H1 (cell line): ENCODE measurements around the gene WDR75. TPM values are rescaled to one million over a fixed set of nuclear protein-coding genes. Genes with fewer than 3 reads are reported as not detected.

Source experiments
- CTCF ChIA-PET: fragments of 300-600 bp; sonication (Branson Sonifier 250); formaldehyde crosslinking; loops from one replicate; lab custom pipeline; 2021; ENCODE audit not compliant: partially characterized antibody; lab: Charles Lee
- POLR2A ChIA-PET: fragments of 300-600 bp; sonication (Branson Sonifier 250); formaldehyde crosslinking; loops from one replicate; lab custom pipeline; 2021; ENCODE audit warnings: inconsistent platforms; ENCODE audit not compliant: partially characterized antibody; lab: Charles Lee
- DNase-seq, 2 experiments: peaks; one replicate each; pipeline versions ENCODE4 v3.0.0 to v3.0.0-alpha.2; 2010 to 2022; ENCODE audit warnings: low spot score in 2 of 2, low read depth in 1 of 2, mixed read lengths in 1 of 2
- FAIRE-seq: peaks from 2 replicates; lab custom pipeline; 2011; peaks lifted over from hg19 to GRCh38; lab: Jason Lieb, UNC
- H2AFZ ChIP-seq: 2 replicates; pipeline ENCODE4 v1.8.1; 2012; ENCODE audit warnings: low read length, inconsistent platforms
- H2AK5ac ChIP-seq: 2 replicates; pipeline ENCODE4 v1.6.1; 2013; ENCODE audit warnings: low read depth, low read length
- H2BK120ac ChIP-seq: replicated peaks from 2 replicates; pipeline ENCODE3; 2013; ENCODE audit warnings: low read depth, low read length, inconsistent platforms
- H2BK12ac ChIP-seq: 2 replicates; pipeline ENCODE4 v1.6.1; 2013; ENCODE audit warnings: low read depth, low read length
- H2BK15ac ChIP-seq: 2 replicates; pipeline ENCODE4 v1.6.1; 2013; ENCODE audit warnings: low read length
- H2BK20ac ChIP-seq: 2 replicates; pipeline ENCODE4 v1.6.1; 2013; ENCODE audit warnings: low read length
- H2BK5ac ChIP-seq: 2 replicates; pipeline ENCODE4 v1.6.1; 2013; ENCODE audit warnings: low read depth, low read length
- H3K14ac ChIP-seq: 2 replicates; pipeline ENCODE4 v1.6.1; 2013; ENCODE audit warnings: inconsistent platforms; ENCODE audit not compliant: insufficient read length
- H3K18ac ChIP-seq: 2 replicates; pipeline ENCODE4 v1.6.1; 2013; ENCODE audit warnings: low read length; ENCODE audit errors: extremely low read depth
- H3K23ac ChIP-seq: 2 replicates; pipeline ENCODE4 v1.6.1; 2013; ENCODE audit warnings: inconsistent platforms; ENCODE audit not compliant: insufficient read length
- H3K23me2 ChIP-seq: 2 replicates; pipeline ENCODE4 v1.6.1; 2013; ENCODE audit warnings: low read depth, low read length
- H3K27ac ChIP-seq: 2 replicates; pipeline ENCODE4 v1.6.1; 2011; ENCODE audit warnings: low read depth, low read length, inconsistent platforms
- H3K27me3 ChIP-seq, 4 experiments: replicated peaks in 1 of 4; 1 replicate in 1 of 4; 2 replicates in 3 of 4; pipeline versions ENCODE4 v1.6.1 to v1.8.1; 2011 to 2013; ENCODE audit warnings: low read length in 3 of 4, mild to moderate bottlenecking in 3 of 4, inconsistent platforms in 2 of 4, mixed read lengths in 2 of 4, moderate library complexity in 1 of 4; ENCODE audit not compliant: control insufficient read depth in 3 of 4, insufficient read depth in 3 of 4; ENCODE audit errors: extremely low read depth in 1 of 4
- H3K36me3 ChIP-seq, 4 experiments: 2 replicates each; pipeline versions ENCODE4 v1.6.1 to v1.8.1; 2011 to 2013; ENCODE audit warnings: mild to moderate bottlenecking in 4 of 4, low read length in 3 of 4, moderate library complexity in 2 of 4, control low read depth in 1 of 4, inconsistent platforms in 1 of 4; ENCODE audit not compliant: insufficient read depth in 4 of 4, control insufficient read depth in 2 of 4
- H3K4ac ChIP-seq: replicated peaks from 2 replicates; pipeline ENCODE3; 2013; ENCODE audit warnings: low read length, low read depth, mixed read lengths, inconsistent platforms; ENCODE audit not compliant: insufficient read length
- H3K4me1 ChIP-seq, 4 experiments: replicated peaks in 1 of 4; 1 replicate in 1 of 4; 2 replicates in 3 of 4; pipeline versions ENCODE4 v1.6.1 to v1.8.1; 2011 to 2013; ENCODE audit warnings: low read length in 3 of 4, inconsistent platforms in 2 of 4, mixed read lengths in 1 of 4; ENCODE audit not compliant: insufficient read depth in 4 of 4, control insufficient read depth in 3 of 4
- H3K4me2 ChIP-seq, 2 experiments: 2 replicates each; pipeline versions ENCODE4 v1.6.1 to v1.8.1; 2011 to 2013; ENCODE audit warnings: low read depth in 2 of 2, low read length in 2 of 2, control low read depth in 1 of 2, inconsistent platforms in 1 of 2, mild to moderate bottlenecking in 1 of 2; ENCODE audit not compliant: insufficient read depth in 1 of 2
- H3K4me3 ChIP-seq, 4 experiments: fragments of 200-600, 300-600 bp in 1 of 4; sonication (generic), shearing (Covaris generic), sonication (Bioruptor Twin) in 1 of 4; 2 replicates each; pipeline versions ENCODE4 v1.5.1 to v1.8.1; 2011 to 2016; ENCODE audit warnings: low read length in 4 of 4, low read depth in 3 of 4, control low read depth in 2 of 4, inconsistent platforms in 2 of 4, mild to moderate bottlenecking in 2 of 4, mixed read lengths in 1 of 4, moderate library complexity in 1 of 4; ENCODE audit not compliant: insufficient read depth in 2 of 4; ENCODE audit errors: extremely low read depth in 1 of 4
- H3K56ac ChIP-seq: replicated peaks from 2 replicates; pipeline ENCODE3; 2013; ENCODE audit warnings: low read depth, mild to moderate bottlenecking, mixed read lengths, low read length, inconsistent platforms; ENCODE audit not compliant: insufficient read length
- H3K79me1 ChIP-seq: 2 replicates; pipeline ENCODE4 v1.6.1; 2013; ENCODE audit warnings: low read depth, low read length, control low read depth
- H3K79me2 ChIP-seq, 2 experiments: 2 replicates each; pipeline versions ENCODE4 v1.6.1 to v1.8.1; 2012 to 2013; ENCODE audit warnings: low read length in 2 of 2, mild to moderate bottlenecking in 2 of 2, inconsistent platforms in 1 of 2; ENCODE audit not compliant: insufficient read depth in 2 of 2, control insufficient read depth in 1 of 2
- H3K9ac ChIP-seq, 4 experiments: replicated peaks in 1 of 4; 1 replicate in 1 of 4; 2 replicates in 3 of 4; pipeline versions ENCODE4 v1.6.1 to v1.8.1; 2011 to 2013; ENCODE audit warnings: low read depth in 3 of 4, low read length in 3 of 4, control low read depth in 2 of 4, mild to moderate bottlenecking in 2 of 4, moderate library complexity in 2 of 4, inconsistent platforms in 1 of 4; ENCODE audit errors: extremely low read depth in 1 of 4
- H3K9me3 ChIP-seq, 2 experiments: 2 replicates each; pipeline versions ENCODE4 v1.6.1 to v1.8.1; 2012 to 2013; ENCODE audit warnings: mild to moderate bottlenecking in 2 of 2, moderate library complexity in 2 of 2, control low read depth in 1 of 2, inconsistent platforms in 1 of 2, low read depth in 1 of 2, low read length in 1 of 2, mixed read lengths in 1 of 2; ENCODE audit not compliant: insufficient read depth in 2 of 2
- H4K20me1 ChIP-seq, 2 experiments: replicated peaks in 1 of 2; 2 replicates each; pipeline versions ENCODE3 to v1.8.1; 2011 to 2013; ENCODE audit warnings: inconsistent platforms in 2 of 2, low read length in 2 of 2, mild to moderate bottlenecking in 1 of 2; ENCODE audit not compliant: insufficient read depth in 2 of 2, control insufficient read depth in 1 of 2
- H4K5ac ChIP-seq: 2 replicates; pipeline ENCODE4 v1.6.1; 2013; ENCODE audit warnings: low read length, low read depth, mixed read lengths, inconsistent platforms; ENCODE audit not compliant: insufficient read length
- H4K8ac ChIP-seq: 2 replicates; pipeline ENCODE4 v1.8.0; 2013; ENCODE audit warnings: mild to moderate bottlenecking, moderate library complexity, low read length, inconsistent platforms; ENCODE audit not compliant: insufficient read depth; ENCODE audit errors: extremely low read depth
- H4K91ac ChIP-seq: replicated peaks from 2 replicates; pipeline ENCODE3; 2013; ENCODE audit warnings: low read length, mixed read lengths, inconsistent platforms; ENCODE audit not compliant: insufficient read length
- ATF3 ChIP-seq: IDR thresholded peaks from 2 replicates; pipeline ENCODE4 v1.6.1; 2011; ENCODE audit warnings: low read depth, mild to moderate bottlenecking, low read length; ENCODE audit not compliant: insufficient read depth
- BACH1 ChIP-seq: IDR thresholded peaks from 2 replicates; pipeline ENCODE4 v1.6.1; 2012; ENCODE audit warnings: low read length, improper control_type of control experiment
- BCL11A ChIP-seq, 2 experiments: IDR thresholded peaks; one replicate each; pipeline ENCODE4 v1.6.1; 2011; ENCODE audit warnings: low read depth in 2 of 2, low read length in 2 of 2, mild to moderate bottlenecking in 2 of 2
- CEBPB ChIP-seq: IDR thresholded peaks from 2 replicates; pipeline ENCODE4 v1.6.1; 2012; ENCODE audit warnings: low read depth, low read length
- CTCF ChIP-seq, 3 experiments: IDR thresholded peaks; 1 replicate in 2 of 3; 2 replicates in 1 of 3; pipeline versions ENCODE4 v1.5.1 to v1.6.1; 2011; ENCODE audit warnings: low read length in 3 of 3, mild to moderate bottlenecking in 3 of 3, inconsistent platforms in 2 of 3, low read depth in 1 of 3, moderate library complexity in 1 of 3; ENCODE audit not compliant: insufficient read depth in 1 of 3; ENCODE audit errors: control extremely low read depth in 1 of 3
- HDAC2 ChIP-seq, 2 experiments: fragments of 300-600 bp in 1 of 2; sonication (generic) in 1 of 2; IDR thresholded peaks; 2 replicates each; pipeline ENCODE4 v1.6.1; 2011 to 2012; ENCODE audit warnings: low read depth in 2 of 2, low read length in 2 of 2, mild to moderate bottlenecking in 2 of 2, moderate library complexity in 2 of 2, borderline replicate concordance in 1 of 2, inconsistent platforms in 1 of 2
- SRF ChIP-seq: IDR thresholded peaks from 2 replicates; pipeline ENCODE4 v1.6.1; 2011; ENCODE audit warnings: mild to moderate bottlenecking, low read depth, low read length, moderate library complexity
- USF2 ChIP-seq: IDR thresholded peaks from 2 replicates; pipeline ENCODE4 v1.6.1; 2011; ENCODE audit warnings: low read length, improper control_type of control experiment
- WGBS, 2 experiments: shearing (Covaris generic) in 1 of 2; methylation state at CpG; one replicate each; pipeline versions ENCODE4 v1.1.6 to v1.1.7; 2013 to 2015; ENCODE audit warnings: low lambda C conversion rate in 2 of 2, mixed read lengths in 2 of 2, inconsistent platforms in 1 of 2, low coverage in 1 of 2, missing lambda C conversion rate in 1 of 2; ENCODE audit not compliant: insufficient replicate concordance in 2 of 2, insufficient coverage in 1 of 2, insufficient read length in 1 of 2; ENCODE audit errors: extremely low coverage in 1 of 2, missing lambda C conversion rate in 1 of 2; 5-methylcytosine and 5-hydroxymethylcytosine counted together
- polyA plus RNA-seq, 7 experiments: library from polyadenylated mRNA; depleted of rRNA in 3 of 7; stranded (reverse) in 5 of 7; unstranded in 2 of 7; fragments of >200 nt in 5 of 7; fragments of 200-250 nt in 2 of 7; gene quantifications; 1 replicate in 5 of 7; 2 replicates in 1 of 7; 4 replicates in 1 of 7; pipeline versions ENCODE4 v1.2.1 to v1.2.3, GENCODE V29; 2011 to 2013; ENCODE audit warnings: missing spikeins in 2 of 7, mixed read lengths in 2 of 7
- total RNA-seq: library from RNA; stranded (reverse); fragmentation: NEBNext Ultra II Directional; extraction: Animal tissue kit (Norgen Biotek cat#: 25700); gene quantifications from 2 replicates; pipeline ENCODE4 v1.2.1, GENCODE V29; 2021

The WDR75 gene
- total and polyA plus RNA-seq, 2 of the 8 experiments (the other 6 are each of a cell fraction or from before 2014, with no cell fraction given), result 26.9 to 77.1 TPM

GRCh38 chr2:189501487-189501886 is 60.2 kb downstream of the WDR75 start:
- WGBS, 2 experiments, result 91% methylated on average over 2 of the region's 2 CpGs; no CpG with 5 or more reads in 1 of the 2 experiments
- H3K79me1 ChIP-seq, result no peaks in the 10 kb centered on the region
- no peak overlapping the region for H2BK12ac ChIP-seq
- no peak for FAIRE-seq
- no peaks in the 10 kb centered on the region for H3K36me3 ChIP-seq
- POLR2A ChIA-PET, result no interaction called here
- no peak overlapping the region for H3K4ac ChIP-seq
- H3K27ac ChIP-seq, result no peak overlapping the region
- no peak overlapping the region for H3K56ac ChIP-seq
- no peak overlapping the region for H2BK5ac ChIP-seq
- no peak overlapping the region for H4K91ac ChIP-seq
- H2AFZ ChIP-seq, result no peak overlapping the region
- no peak overlapping the region for H3K4me3 ChIP-seq
- no peak overlapping the region for H4K5ac ChIP-seq
- no peaks in the 10 kb centered on the region for H3K4me1 ChIP-seq
- H3K27me3 ChIP-seq, result no peaks in the 10 kb centered on the region
- H3K4me2 ChIP-seq, result no peak overlapping the region
- H3K18ac ChIP-seq, result no peak overlapping the region
- H3K14ac ChIP-seq, result no peak overlapping the region
- H3K23ac ChIP-seq, result no peak overlapping the region
- no peaks in the 10 kb centered on the region for H3K9me3 ChIP-seq
- CTCF ChIA-PET, result interaction anchor here (0.6 to 1.8 kb wide), 3 partner anchors 12 to 741 kb away, joined by 3 to 4 read pairs (median 3); no protein-coding TSS in a partner anchor
- no peak overlapping the region for H4K8ac ChIP-seq
- no peaks in the 10 kb centered on the region for H4K20me1 ChIP-seq
- no peak for DNase-seq
- no peak overlapping the region for H2BK20ac ChIP-seq
- H3K23me2 ChIP-seq, result no peaks in the 10 kb centered on the region
- H3K79me2 ChIP-seq, result no peaks in the 10 kb centered on the region
- no peak overlapping the region for H2BK15ac ChIP-seq
- no peak overlapping the region for H2BK120ac ChIP-seq
- no peak overlapping the region for H2AK5ac ChIP-seq
- H3K9ac ChIP-seq, result no peak overlapping the region
- TF ChIP-seq CTCF (IDR thresholded peaks at IDR 0.05; ENCODE audit: control extremely low read depth in 1 of 3, insufficient read depth in 1 of 3, low read depth in 1 of 3, low read length in 3 of 3) (no peak), BACH1 (no peak), SRF (no peak), ATF3 (no peak), CEBPB (no peak), BCL11A (IDR thresholded peaks at IDR 0.05; ENCODE audit: low read depth in 2 of 2, low read length in 2 of 2) (no peak), HDAC2 (IDR thresholded peaks at IDR 0.05; ENCODE audit: borderline replicate concordance in 1 of 2, low read depth in 2 of 2, low read length in 2 of 2) (no peak), USF2 (no peak)
